ENCODE measurements around the gene USP6NL. TPM values are rescaled to one million over a fixed set of nuclear protein-coding genes. Genes with fewer than 3 reads are reported as not detected.

Gene USP6NL
- total RNA-seq, 1 donor from 2014 or later, result 13.8 TPM

DNA sequence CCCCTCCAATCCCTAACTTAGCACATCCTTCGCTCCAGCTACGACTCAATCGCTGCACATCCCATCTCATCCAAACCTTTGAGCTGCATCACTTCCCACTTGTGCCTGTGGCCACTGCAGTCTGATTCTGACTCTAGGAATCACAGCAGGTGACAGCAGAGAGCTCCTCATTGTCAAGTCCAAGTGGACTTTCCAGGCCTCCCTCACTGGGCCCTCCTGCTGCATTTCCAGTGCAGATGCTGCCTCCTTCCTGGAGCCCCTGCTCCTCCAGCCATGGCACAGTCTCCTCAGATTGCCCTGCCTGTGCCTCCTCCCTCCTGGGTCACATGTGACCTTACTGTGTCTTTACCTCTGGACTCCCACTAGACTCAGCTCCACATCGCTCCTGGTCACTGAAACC, 157.3 kb downstream of the USP6NL start:
- Mint-ChIP-seq H3K4me3 (ENCODE audit: unreplicated experiment) (no peak overlapping the region), H3K27ac (ENCODE audit: unreplicated experiment) (no peak overlapping the region), H3K36me3 (ENCODE audit: unreplicated experiment) (peaks cover 5% of the 10 kb centered on the region), H3K27me3 (ENCODE audit: unreplicated experiment) (peaks cover 4% of the 10 kb centered on the region), H3K9me3 (ENCODE audit: unreplicated experiment) (no peaks in the 10 kb centered on the region), H3K4me1 (ENCODE audit: unreplicated experiment) (no peaks in the 10 kb centered on the region)
- peak; percentile 51 for DNase-seq (ENCODE audit: extremely low spot score, unreplicated experiment)
- TF ChIP-seq, protein P1, sequence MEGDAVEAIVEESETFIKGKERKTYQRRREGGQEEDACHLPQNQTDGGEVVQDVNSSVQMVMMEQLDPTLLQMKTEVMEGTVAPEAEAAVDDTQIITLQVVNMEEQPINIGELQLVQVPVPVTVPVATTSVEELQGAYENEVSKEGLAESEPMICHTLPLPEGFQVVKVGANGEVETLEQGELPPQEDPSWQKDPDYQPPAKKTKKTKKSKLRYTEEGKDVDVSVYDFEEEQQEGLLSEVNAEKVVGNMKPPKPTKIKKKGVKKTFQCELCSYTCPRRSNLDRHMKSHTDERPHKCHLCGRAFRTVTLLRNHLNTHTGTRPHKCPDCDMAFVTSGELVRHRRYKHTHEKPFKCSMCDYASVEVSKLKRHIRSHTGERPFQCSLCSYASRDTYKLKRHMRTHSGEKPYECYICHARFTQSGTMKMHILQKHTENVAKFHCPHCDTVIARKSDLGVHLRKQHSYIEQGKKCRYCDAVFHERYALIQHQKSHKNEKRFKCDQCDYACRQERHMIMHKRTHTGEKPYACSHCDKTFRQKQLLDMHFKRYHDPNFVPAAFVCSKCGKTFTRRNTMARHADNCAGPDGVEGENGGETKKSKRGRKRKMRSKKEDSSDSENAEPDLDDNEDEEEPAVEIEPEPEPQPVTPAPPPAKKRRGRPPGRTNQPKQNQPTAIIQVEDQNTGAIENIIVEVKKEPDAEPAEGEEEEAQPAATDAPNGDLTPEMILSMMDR (IDR thresholded peaks at IDR 0.05), result no peak

DNA sequence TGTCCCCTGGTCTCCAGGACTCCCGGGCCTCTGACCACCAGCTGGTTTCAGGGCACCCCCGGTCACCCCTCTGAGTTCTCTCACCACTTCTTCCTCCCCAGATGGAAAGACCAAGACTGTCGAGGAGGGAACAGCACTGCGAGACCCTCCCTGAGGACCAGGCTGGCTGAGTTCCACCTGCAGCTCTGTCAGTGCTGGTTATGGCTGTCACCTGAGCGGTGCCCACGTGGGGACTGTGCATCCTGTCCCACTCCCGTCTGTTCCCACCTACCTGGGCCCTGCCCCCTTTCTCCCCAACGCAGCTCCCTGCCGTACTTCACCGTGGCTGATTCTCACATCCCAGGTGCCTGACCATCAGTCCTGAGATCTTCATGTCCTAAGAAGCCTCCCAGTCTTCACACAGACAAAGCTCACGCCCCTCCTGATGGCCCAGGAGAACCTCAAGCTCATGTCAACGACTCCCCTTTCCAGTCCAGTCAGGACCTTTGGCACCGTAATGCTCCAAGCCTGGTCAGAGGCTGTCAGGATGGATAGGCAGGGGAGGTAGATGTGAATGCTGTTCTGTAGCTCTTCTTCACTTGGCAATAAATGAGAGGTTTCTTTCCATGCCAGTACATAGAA, 159.7 kb downstream of the USP6NL start:
- Mint-ChIP-seq H3K4me1 (ENCODE audit: unreplicated experiment) (no peaks in the 10 kb centered on the region), H3K27me3 (ENCODE audit: unreplicated experiment) (peaks cover 12% of the 10 kb centered on the region), H3K4me3 (ENCODE audit: unreplicated experiment) (no peak overlapping the region), H3K36me3 (ENCODE audit: unreplicated experiment) (no peaks in the 10 kb centered on the region), H3K27ac (ENCODE audit: unreplicated experiment) (no peak overlapping the region), H3K9me3 (ENCODE audit: unreplicated experiment) (no peaks in the 10 kb centered on the region)
- DNase-seq (ENCODE audit: extremely low spot score, unreplicated experiment), result peak; percentile 48
- TF ChIP-seq, protein P1 (IDR thresholded peaks at IDR 0.05), result no peak

DNA sequence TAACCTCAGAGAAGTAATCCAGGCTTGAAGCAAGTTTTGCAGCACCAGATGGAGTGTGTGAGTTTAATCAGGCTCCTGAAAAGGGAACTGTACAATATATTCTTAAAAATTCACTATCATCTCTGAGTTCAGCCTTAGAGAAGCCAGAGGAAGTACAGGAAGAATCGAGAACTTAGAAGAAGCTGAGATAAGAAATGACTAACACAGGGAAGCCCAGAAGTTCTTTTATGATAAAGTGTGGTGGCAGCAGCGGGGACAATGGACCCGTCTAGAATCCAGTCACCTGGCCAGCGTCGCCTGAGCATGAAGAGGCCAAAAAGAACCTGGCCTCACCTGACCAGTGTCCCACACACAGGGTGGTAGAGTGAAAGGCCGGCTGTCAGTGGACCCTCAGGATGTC, 161.0 kb downstream of the USP6NL start:
- TF ChIP-seq, protein P1 (IDR thresholded peaks at IDR 0.05), result no peak
- Mint-ChIP-seq H3K4me3 (ENCODE audit: unreplicated experiment) (no peak overlapping the region), H3K27me3 (ENCODE audit: unreplicated experiment) (peaks cover 16% of the 10 kb centered on the region), H3K27ac (ENCODE audit: unreplicated experiment) (no peak overlapping the region), H3K9me3 (ENCODE audit: unreplicated experiment) (no peaks in the 10 kb centered on the region), H3K4me1 (ENCODE audit: unreplicated experiment) (no peaks in the 10 kb centered on the region), H3K36me3 (ENCODE audit: unreplicated experiment) (no peaks in the 10 kb centered on the region)
- DNase-seq (ENCODE audit: extremely low spot score, unreplicated experiment), result no peak

DNA sequence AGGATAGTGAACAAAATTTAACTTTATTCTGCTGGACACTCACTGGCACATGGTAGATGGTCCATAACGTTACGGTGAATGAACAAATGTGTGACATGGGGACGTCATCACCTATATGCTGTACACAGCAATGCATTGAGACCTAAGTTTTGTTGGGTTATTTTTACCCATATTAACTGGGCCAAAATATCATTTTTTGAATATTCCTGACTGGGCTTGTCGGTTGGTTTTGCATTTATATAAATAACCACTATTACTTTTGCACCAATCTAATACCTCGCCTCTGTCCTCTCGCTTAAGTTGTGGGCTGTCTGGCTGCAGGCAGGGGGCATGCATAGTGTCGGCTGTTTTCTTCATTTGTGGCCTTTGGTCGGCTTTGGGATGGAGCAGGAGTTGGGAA, 161.7 kb downstream of the USP6NL start:
- no peaks in the 10 kb centered on the region for H3K36me3 Mint-ChIP-seq (ENCODE audit: unreplicated experiment)
- TF ChIP-seq, protein P1 (IDR thresholded peaks at IDR 0.05), result no peak
- no peaks in the 10 kb centered on the region for H3K9me3 Mint-ChIP-seq (ENCODE audit: unreplicated experiment)

DNA sequence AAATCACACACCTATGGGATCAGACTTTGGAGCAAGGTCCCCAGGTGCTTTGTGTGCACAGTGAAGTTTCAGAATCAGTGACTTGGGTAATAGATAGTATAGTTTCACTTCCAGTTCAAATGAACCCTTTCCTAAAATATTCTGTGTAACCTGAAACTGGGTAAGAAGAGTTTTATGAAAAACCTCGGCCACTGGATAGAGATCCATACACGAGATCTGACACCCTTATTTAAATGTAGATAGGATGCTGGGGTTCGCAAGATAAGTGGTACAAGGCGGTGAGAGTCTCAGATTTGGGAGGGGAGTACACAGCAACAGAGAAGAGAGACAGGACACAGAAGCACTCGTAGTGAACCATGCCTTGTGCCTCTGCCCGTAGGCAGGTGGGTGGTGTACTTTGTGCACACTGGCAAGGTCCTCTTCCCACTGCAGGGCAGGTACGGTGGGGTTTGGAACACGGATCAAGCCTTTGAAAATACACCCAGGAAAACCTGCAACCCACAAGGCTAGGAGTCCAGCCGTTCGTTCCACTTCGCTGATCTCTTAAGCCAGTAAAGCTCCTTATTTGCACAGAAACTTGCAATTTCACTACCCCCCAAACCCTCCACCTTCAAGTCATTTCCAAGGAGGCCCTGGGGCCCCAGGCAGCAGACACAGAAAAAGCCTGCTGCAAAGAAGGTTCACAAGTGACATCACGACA, 162.8 kb downstream of the USP6NL start:
- peak; percentile 71 for DNase-seq (ENCODE audit: extremely low spot score, unreplicated experiment)
- H3K27me3 Mint-ChIP-seq (ENCODE audit: unreplicated experiment), result peaks cover 16% of the 10 kb centered on the region
- H3K27ac Mint-ChIP-seq (ENCODE audit: unreplicated experiment), result no peak overlapping the region
- no peaks in the 10 kb centered on the region for H3K4me1 Mint-ChIP-seq (ENCODE audit: unreplicated experiment)
- no peaks in the 10 kb centered on the region for H3K36me3 Mint-ChIP-seq (ENCODE audit: unreplicated experiment)
- H3K4me3 Mint-ChIP-seq (ENCODE audit: unreplicated experiment), result no peak overlapping the region
- H3K9me3 Mint-ChIP-seq (ENCODE audit: unreplicated experiment), result no peaks in the 10 kb centered on the region
- TF ChIP-seq, protein P1 (IDR thresholded peaks at IDR 0.05), result no peak

More for the DNA sequence above, 161.7 kb downstream of the USP6NL start:
- Mint-ChIP-seq H3K4me1 (ENCODE audit: unreplicated experiment) (no peaks in the 10 kb centered on the region), H3K27me3 (ENCODE audit: unreplicated experiment) (peaks cover 16% of the 10 kb centered on the region), H3K4me3 (ENCODE audit: unreplicated experiment) (no peak overlapping the region), H3K27ac (ENCODE audit: unreplicated experiment) (no peak overlapping the region)
- peak; percentile 68 for DNase-seq (ENCODE audit: extremely low spot score, unreplicated experiment)

All from osteocyte (in vitro differentiated cells).